CD4-positive, alpha-beta T cell treated with Interleukin-17A for 1 hour (primary cell): ENCODE data around the gene ZC3H14.

ENCODE experiments used
- DNase-seq: peaks from one replicate; pipeline ENCODE4 v3.0.0-alpha.2; 2020

ZC3H14 gene

GRCh38 chr14:88611878-88612277 is 49.0 kb downstream of the ZC3H14 start:
- DNase-seq, result no peak

GRCh38 chr14:88612981-88613380 is 50.1 kb downstream of the ZC3H14 start:
- no peak for DNase-seq

- no peak for DNase-seq
Measured at GRCh38 chr14:88613552-88614010, 50.7 kb downstream of the ZC3H14 start.

- no peak for DNase-seq
Measured at GRCh38 chr14:88614218-88614907, 51.5 kb downstream of the ZC3H14 start.

- DNase-seq, result no peak
Measured at GRCh38 chr14:88616697-88617096, 53.9 kb downstream of the ZC3H14 start.

- no peak for DNase-seq
Measured at GRCh38 chr14:88617479-88617878, 54.6 kb downstream of the ZC3H14 start.

GRCh38 chr14:88618476-88618875 is 55.6 kb downstream of the ZC3H14 start:
- DNase-seq, result no peak

- DNase-seq, result no peak
Measured at GRCh38 chr14:88621100-88621499, 58.3 kb downstream of the ZC3H14 start.

- DNase-seq, result no peak
Measured at GRCh38 chr14:88625671-88626070, 62.8 kb downstream of the ZC3H14 start.

GRCh38 chr14:88628033-88628432 is 65.2 kb downstream of the ZC3H14 start:
- no peak for DNase-seq

- no peak for DNase-seq
Measured at GRCh38 chr14:88628462-88628861, 65.6 kb downstream of the ZC3H14 start.

GRCh38 chr14:88630565-88630964 is 67.7 kb downstream of the ZC3H14 start:
- DNase-seq, result no peak

- DNase-seq, result no peak
Measured at GRCh38 chr14:88631091-88631490, 68.3 kb downstream of the ZC3H14 start.

- DNase-seq, result no peak
Measured at GRCh38 chr14:88632512-88632911, 69.7 kb downstream of the ZC3H14 start.

GRCh38 chr14:88639221-88639620 is 76.4 kb downstream of the ZC3H14 start:
- no peak for DNase-seq

GRCh38 chr14:88660056-88660455 is 97.2 kb downstream of the ZC3H14 start:
- no peak for DNase-seq

GRCh38 chr14:88667555-88668273 is 104.9 kb downstream of the ZC3H14 start:
- DNase-seq, result peak; percentile 69

- DNase-seq, result no peak
Measured at GRCh38 chr14:88668448-88669116, 105.7 kb downstream of the ZC3H14 start.

GRCh38 chr14:88669346-88669745 is 106.5 kb downstream of the ZC3H14 start:
- DNase-seq, result no peak
